Activated T-cell treated with anti-CD3 and anti-CD28 coated beads for 1 hour (primary cell): Measurements from ENCODE around the gene TMEM190.
"Not testable (repeated sequence)": the region's sequence is repeated elsewhere in the genome, so short reads cannot be mapped to it uniquely, and the experiment has no call there.

Experiments used
- DNase-seq: peaks from one replicate; pipeline ENCODE4 v3.0.0-alpha.2; 2020; ENCODE audit warnings: low read depth

The TMEM190 gene

DNA sequence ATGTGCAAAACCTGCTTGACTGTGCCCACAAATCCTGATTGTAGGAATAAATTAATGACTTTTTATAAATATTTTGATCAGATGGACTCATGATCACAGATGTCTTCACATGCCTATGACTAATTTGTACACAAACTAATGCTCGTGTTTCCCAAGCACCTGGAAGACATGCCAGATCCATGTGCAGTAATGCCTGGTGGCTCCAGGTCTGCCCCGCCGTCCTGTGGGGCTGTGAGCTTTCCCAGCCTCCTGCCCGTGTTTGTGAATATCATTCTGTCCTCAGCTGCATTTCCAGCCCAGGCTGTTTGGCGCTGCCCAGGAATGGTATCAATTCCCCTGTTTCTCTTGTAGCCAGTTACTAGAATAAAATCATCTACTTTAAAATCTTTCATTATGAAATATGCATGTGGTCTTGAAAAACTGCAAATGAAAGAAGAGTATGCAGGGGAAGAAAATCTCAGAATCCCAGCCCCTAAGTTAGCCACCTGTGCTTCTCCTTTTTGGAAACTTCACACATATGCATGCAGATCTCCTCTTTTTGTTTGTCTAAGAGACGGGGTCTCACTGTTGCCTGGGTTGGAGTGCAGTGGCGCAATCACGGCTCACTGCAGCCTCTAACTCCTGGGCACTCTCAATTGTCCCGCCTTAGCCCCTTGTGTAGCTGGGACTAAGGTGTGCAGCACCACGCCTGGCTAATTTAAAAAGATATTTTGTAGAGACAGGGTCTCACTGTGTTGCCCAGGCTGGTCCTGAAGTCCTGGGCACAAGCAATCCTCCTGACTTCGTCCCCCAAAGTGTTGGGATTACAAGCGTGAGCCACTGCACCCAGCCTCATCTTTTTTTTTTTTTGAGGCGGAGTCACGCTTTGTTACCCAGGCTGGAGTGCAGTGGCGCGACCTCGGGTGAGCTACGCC, 15.3 kb downstream of the TMEM190 start:
- no peak for DNase-seq

- no peak for DNase-seq
Observed at GRCh38 chr19:55392820-55393761, 16.5 kb downstream of the TMEM190 start.

- DNase-seq, result no peak
Observed at GRCh38 chr19:55398200-55398925, 21.7 kb downstream of the TMEM190 start.

GRCh38 chr19:55400281-55401087, 23.9 kb downstream of the TMEM190 start:
- no peak for DNase-seq

GRCh38 chr19:55401390-55401789, 24.8 kb downstream of the TMEM190 start:
- not testable (repeated sequence) for DNase-seq

GRCh38 chr19:55402509-55402908, 25.9 kb downstream of the TMEM190 start:
- no peak for DNase-seq

DNA sequence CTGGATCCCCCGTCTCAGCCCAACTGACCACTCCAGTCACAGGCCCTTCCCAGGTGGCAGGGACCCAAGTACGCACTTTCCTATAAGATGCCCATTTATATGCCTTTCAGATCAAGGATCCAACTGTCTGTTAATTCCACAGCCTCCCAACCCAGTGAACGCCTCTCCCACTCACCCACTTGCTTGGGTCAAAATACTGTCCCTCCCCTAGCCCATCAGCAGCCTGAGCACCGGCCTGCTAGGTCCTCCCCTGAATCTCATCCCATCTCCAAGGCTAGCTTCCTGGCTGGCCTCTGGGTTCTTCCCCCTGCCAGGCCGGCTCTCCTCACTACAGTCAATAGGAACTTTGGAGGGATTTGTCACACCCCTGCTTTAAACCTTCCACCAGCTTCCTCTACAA, 29.0 kb downstream of the TMEM190 start:
- no peak for DNase-seq

GRCh38 chr19:55406091-55406825, 29.6 kb downstream of the TMEM190 start:
- DNase-seq, result no peak

DNA sequence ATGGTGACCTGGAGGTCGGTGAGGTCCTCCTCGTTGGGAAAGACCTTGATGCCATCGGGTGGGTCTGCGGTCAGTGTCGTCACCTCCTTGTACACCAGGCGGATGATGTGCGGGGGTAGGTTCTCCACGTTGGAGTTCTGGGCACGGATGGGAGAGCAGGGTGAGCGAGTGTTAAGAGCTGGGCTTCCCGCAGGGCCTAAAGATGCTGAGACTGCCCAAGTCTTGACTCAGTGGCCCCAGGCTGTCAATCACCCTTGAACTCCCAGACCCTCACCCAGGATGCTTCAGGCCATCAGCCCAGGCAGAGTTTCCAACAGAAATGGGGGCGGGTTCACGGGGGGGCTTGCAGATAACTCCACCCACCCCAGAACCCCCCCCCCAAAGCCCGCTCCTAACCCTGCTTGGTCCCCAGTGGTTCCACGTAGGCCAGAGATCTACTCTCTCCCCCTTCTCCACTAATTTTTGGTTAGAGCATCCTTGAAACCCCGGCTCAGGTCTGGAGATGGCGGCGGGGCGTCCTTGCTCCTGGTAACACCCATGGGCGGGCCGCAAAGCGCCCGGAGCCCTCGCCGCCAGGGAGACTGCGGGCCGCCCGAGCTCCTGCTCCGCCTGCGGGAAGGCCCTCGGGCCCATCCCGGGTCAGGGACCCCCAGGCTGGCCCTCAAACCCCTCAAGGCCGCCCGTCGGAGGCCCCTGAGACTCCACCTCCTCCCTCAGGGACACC, 30.4 kb downstream of the TMEM190 start:
- peak; percentile 17 for DNase-seq

GRCh38 chr19:55407550-55407799, 30.8 kb downstream of the TMEM190 start, which contains the start of gene UBE2S:
Gene UBE2S, minus strand, starts transcription at chr19:55407788. Its CDS starts 199 bp downstream, at chr19:55407589.
- not testable (repeated sequence) for DNase-seq

- peak; percentile 93 for DNase-seq
Observed at GRCh38 chr19:55407800-55408532, 31.3 kb downstream of the TMEM190 start.

DNA sequence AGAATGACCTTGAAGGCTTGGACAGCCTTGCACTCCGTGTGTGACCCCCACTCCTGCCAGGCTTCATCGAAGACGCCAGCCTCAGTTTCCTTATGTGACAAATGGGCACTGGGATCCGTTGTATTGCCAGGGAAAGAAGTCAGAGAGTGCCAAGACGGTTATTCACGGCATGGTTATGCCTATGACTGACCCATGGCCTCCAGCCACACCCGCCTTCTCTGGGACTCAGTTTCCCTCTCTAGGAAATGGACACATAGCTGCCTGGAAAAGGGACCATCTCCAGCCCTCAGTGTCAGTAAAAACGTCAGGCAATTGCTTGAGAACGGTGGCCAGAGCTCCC, 31.9 kb downstream of the TMEM190 start:
- DNase-seq, result no peak

GRCh38 chr19:55409179-55409578, 32.6 kb downstream of the TMEM190 start:
- not testable (repeated sequence) for DNase-seq

GRCh38 chr19:55410168-55410567, 33.5 kb downstream of the TMEM190 start:
- DNase-seq, result no peak

DNA sequence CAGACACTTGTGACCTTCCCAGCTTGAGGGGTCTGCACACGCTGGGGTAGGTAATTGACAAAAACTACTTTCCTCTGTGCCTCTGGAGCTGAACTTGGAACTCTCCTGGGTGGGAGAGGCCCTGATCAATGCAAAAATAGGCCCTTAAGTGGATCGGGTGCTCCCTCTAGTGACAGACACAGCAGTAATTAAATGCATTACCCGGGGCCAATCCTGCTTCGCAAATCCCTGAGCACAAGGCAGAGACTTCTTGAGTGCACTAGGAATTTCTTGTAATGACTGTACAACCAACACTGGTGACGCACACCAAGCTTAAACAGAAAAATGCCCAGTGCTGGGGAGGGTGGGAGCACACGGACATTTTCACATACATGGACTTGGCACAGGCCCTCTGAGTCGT, 41.6 kb downstream of the TMEM190 start:
- peak; percentile 34 for DNase-seq

GRCh38 chr19:55419103-55419502, 42.5 kb downstream of the TMEM190 start:
- no peak for DNase-seq

- DNase-seq, result no peak
Observed at GRCh38 chr19:55419624-55420236, 43.1 kb downstream of the TMEM190 start.

DNA sequence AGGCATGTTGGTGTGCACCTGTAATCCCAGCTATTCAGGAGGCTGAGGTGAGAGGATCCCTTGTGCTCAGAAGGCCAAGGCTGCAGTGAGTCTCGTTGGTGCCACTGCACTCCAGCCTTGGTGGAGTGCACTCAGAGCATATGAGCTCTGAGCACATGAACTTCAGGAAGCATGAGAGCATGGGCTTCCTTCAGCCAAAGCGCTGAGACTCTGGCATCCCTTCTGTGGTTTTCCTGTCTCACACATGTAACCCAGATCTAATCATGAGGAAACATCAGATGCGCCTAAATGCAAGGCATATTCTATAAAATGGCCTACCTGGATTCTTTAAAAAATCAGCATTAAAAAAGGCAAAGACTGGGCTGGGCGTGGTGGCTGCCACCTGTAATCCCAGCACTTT, 44.7 kb downstream of the TMEM190 start:
- DNase-seq, result not testable (repeated sequence)
